HG03354 (cell line): Measurements from ENCODE around the gene HSPA1B.
A peak's percentile ranks its signal among the peaks of the same experiment; 100 is the strongest.
"Not testable (repeated sequence)": the region's sequence is repeated elsewhere in the genome, so short reads cannot be mapped to it uniquely, and the experiment has no call there.

Source experiments
- ATAC-seq: cut with Tn5 transposase; IDR thresholded peaks from one replicate; pipeline ENCODE4 v1.9.1; 2021; ENCODE audit warnings: mild to moderate bottlenecking; ENCODE audit not compliant: unreplicated experiment, poor library complexity, severe bottlenecking

The HSPA1B gene

GRCh38 chr6:31796993-31797385, 30.5 kb upstream of the HSPA1B start:
- no peak for ATAC-seq

- ATAC-seq = no peak
Observed at GRCh38 chr6:31797588-31797987, 29.9 kb upstream of the HSPA1B start.

GRCh38 chr6:31799781-31800180, 27.8 kb upstream of the HSPA1B start:
- ATAC-seq = no peak

DNA sequence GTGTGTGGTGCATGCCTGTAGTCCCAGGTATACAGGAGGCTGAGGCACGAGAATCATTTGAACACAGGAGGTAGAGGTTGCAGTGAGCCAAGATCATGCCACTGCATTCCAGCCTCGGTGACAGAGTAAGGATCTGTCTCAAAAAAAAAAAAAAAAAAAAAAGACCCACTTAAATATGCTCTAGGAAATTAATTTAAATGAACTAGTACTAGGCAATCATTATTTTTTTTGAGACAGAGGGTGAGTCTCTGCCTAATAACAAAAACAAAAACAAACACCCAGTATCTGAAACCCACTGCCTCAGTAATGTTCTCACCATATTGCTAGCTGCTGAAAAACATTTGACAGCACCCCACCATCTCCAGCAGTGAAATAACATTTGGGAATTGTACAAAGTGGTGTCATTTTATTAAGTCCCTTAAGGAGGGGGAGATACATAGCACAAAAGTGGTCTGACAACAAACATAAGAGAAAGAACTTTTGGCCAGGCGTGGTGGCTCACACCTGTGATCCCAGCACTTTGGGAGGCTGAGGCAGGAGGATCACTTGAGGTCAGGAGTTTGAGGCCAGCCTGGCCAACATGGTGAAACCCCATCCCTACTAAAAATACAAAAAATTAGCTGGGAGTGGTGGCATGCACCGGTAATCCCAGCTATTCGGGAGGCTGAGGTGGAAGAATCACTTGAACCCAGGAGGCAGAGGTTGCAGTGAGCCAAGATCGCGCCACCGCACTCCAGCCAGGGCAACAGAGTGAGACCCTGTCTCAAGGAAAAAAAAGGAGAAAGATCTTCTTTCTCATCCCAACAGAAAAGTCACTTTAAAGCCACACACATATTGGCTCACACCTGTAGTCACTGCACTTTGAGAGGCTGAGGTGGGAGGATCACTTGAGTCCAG, 26.3 kb upstream of the HSPA1B start:
- not testable (repeated sequence) for ATAC-seq

DNA sequence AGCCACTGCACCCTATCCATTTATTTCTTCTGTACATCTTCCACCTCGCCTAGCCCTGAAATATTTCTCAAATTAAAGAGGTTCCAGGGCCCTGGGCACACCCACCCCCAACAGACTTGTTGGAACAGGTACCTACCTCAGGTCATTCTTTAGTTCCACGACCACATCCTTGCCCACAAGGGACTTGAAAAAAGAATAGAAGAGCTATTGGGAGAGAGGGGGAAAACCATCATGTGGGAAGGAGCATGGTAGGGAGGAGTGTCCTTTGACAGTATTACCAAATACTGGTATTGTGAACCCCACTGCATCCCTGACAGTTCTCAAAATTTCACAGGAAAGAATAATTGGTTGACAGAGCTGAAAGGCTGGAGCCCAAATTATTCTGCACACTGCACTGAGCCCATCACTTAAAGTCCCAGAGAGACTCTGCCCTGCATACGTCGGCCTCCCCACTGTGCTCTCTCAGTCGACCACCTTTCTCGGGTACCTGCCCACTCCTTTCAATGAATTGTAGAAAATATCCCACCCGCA, 21.5 kb upstream of the HSPA1B start:
- peak; percentile 33 for ATAC-seq

DNA sequence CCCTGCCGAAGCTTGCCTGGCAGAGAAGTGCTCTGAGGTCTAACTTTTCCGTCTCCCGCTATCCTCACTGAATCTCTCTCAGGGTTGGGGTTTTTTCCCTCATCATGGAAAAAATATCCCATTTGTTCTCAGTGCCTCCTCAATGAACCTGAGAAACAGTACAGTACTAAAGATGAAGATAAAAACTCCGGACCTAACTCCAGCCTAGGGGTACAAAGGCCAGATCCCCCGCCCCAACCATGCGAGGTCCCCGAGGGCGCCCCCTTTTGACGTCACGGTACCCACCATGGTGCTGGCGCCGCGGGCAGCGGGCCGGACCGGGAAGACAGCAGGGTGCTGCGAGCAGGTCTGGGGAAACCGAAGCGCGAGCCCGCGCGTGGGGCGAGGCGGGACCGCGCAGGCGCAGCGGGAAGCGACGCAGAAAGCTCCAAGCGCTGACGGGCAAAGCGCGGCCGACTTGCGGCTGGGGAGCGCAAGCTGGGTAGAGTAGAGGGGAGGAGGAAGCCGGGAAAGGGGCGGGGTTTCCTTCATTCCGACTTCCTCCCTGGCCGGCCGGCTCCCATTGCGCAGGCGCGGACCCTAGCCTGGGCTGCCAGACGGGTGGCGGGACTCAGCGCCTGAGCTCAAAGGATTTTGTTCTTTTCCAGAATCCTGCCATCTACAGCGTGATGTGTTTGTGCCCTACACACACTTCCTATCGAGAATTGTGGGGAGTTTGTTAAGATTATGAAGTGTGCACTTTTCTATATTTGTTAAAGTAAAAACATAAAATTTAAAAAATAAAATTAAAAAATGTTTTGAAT, 20.9 kb upstream of the HSPA1B start, which contains the start of gene LSM2:
Gene LSM2, minus strand, starts transcription at position 497 of the 803 bp plus-strand sequence. Its CDS starts 209 bp downstream, at position 288.
- peak; percentile 89 for ATAC-seq

DNA sequence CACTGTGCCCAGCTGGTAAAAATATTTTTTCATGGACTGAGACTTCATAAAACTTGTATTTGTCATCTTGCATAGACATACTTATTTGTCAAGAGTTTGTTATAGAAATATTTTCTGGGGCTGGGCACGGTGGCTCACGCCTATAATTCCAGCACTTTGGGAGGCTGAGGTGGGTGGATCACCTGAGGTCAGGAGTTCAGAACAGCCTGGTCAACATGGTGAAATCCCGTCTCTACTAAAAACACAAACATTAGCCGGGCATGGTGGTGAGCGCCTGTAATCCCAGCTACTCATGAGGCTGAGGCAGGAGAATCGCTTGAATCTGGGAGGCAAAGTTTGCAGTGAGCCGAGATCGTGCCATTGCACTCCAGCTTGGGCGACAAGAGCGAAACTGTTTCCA, 18.9 kb upstream of the HSPA1B start:
- ATAC-seq = not testable (repeated sequence)

- ATAC-seq = no peak
Observed at GRCh38 chr6:31811645-31812044, 15.9 kb upstream of the HSPA1B start.

DNA sequence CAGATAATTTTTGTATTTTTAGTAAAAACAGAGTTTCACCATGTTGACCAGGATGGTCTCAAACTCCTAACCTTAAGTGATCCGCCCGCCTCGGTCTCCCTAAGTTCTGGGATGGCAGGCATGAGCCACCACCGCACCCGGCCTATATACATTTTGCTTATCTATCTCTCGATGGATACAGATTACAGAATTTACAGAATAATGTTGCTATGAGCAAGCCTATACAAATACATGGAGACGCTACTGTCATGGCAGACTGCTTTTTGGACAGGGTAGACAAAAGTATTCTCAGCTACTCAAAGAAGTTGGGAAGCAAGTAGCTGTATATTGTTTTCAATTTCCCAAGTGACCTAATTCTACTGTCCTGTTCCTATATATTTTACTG, 14.1 kb upstream of the HSPA1B start:
- no peak for ATAC-seq

- peak; percentile 45 for ATAC-seq
Observed at GRCh38 chr6:31814677-31815024, 12.9 kb upstream of the HSPA1B start.

GRCh38 chr6:31815025-31815838, 12.3 kb upstream of the HSPA1B start, which contains the start of the genes HSPA1A and HSPA1L:
Gene HSPA1A, plus strand, starts transcription at chr6:31815543. Its CDS starts 214 bp downstream, at chr6:31815757.
Gene HSPA1L, minus strand, starts transcription at chr6:31815283. Its CDS starts 3,311 bp downstream, at chr6:31811972.
- ATAC-seq = peak; percentile 36

- ATAC-seq = not testable (repeated sequence)
Observed at GRCh38 chr6:31817133-31817928, 10.2 kb upstream of the HSPA1B start.

GRCh38 chr6:31817929-31818511, 9.5 kb upstream of the HSPA1B start:
- not testable (repeated sequence) for ATAC-seq

- ATAC-seq = no peak
Observed at GRCh38 chr6:31819871-31820299, 7.7 kb upstream of the HSPA1B start.

DNA sequence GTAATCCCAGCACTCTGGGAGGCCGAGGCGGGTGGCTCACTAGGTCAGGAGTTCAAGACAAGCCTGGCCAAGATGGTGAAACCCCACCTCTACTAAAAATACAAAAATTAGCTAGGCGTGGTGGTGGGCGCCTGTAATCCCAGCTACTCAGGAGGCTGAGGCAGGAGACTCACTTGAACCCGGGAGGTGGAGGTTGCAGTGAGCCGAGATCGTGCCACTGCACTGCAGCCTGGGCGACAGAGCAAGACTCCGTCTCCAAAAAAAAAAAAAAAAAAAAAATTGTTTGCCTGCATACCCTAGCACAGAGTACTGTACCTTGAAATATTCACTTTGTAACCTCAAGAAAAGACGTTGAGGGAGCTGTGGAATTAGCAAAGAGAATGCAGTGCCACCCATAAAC, 7.1 kb upstream of the HSPA1B start:
- not testable (repeated sequence) for ATAC-seq

- peak; percentile 47 for ATAC-seq
Observed at GRCh38 chr6:31821301-31822035, 6.1 kb upstream of the HSPA1B start.

GRCh38 chr6:31822036-31822821, 5.3 kb upstream of the HSPA1B start:
- peak; percentile 50 for ATAC-seq
